GM10266 (cell line): Measurements from ENCODE around the gene MYOD1.

Experiments
- DNase-seq: peaks from one replicate; pipeline ENCODE4 v3.0.0; 2012; ENCODE audit errors: extremely low spot score
- CTCF ChIP-seq: IDR thresholded peaks from 2 replicates; pipeline ENCODE4 v1.5.1; 2012; ENCODE audit warnings: mild to moderate bottlenecking, low read depth; ENCODE audit not compliant: control insufficient read depth, insufficient read depth; ENCODE audit errors: missing control alignments

Gene MYOD1

GRCh38 chr11:17722000-17722643 is 2.8 kb downstream of the MYOD1 start:
- no peak for DNase-seq

GRCh38 chr11:17724020-17724908 is 4.9 kb downstream of the MYOD1 start:
- no peak for TF ChIP-seq CTCF
- no peak for DNase-seq

More at GRCh38 chr11:17722000-17722643, 2.8 kb downstream of the MYOD1 start:
- TF ChIP-seq CTCF: no peak

- DNase-seq: no peak
- no peak for TF ChIP-seq CTCF
Measured at GRCh38 chr11:17725174-17725573, 5.8 kb downstream of the MYOD1 start.

- no peak for DNase-seq
Measured at GRCh38 chr11:17730137-17730536, 10.8 kb downstream of the MYOD1 start.

GRCh38 chr11:17730608-17731462 is 11.5 kb downstream of the MYOD1 start:
- TF ChIP-seq CTCF: peak; percentile 93
- DNase-seq: peak; percentile 90

More at GRCh38 chr11:17730137-17730536, 10.8 kb downstream of the MYOD1 start:
- no peak for TF ChIP-seq CTCF

- DNase-seq: no peak
- no peak for TF ChIP-seq CTCF
Measured at GRCh38 chr11:17733261-17733660, 13.9 kb downstream of the MYOD1 start.
